Activated naive CD4-positive, alpha-beta T cell treated with anti-CD3 and anti-CD28 coated beads, Interleukin-2, amount 10 ng/mL, durations not matched to agents 7 days and 5 days (primary cell): Measurements from ENCODE around the gene ZFP57.

Source experiments
- CTCF ChIA-PET: fragments of 350-600 bp; sonication (Branson Sonifier 250); formaldehyde crosslinking; loops from one replicate; lab custom pipeline; 2021; ENCODE audit warnings: antibody characterized with exemption; lab: Charles Lee
- DNase-seq: peaks from one replicate; pipeline ENCODE4 v3.0.0-alpha.2; 2020
- H3K27ac Mint-ChIP-seq: one replicate; pipeline ENCODE4 v1.8.0; 2021; ENCODE audit warnings: mild to moderate bottlenecking, moderate library complexity, mixed read lengths
- H3K27me3 Mint-ChIP-seq: one replicate; pipeline ENCODE4 v1.8.0; 2021; ENCODE audit warnings: mild to moderate bottlenecking, mixed read lengths
- H3K36me3 Mint-ChIP-seq: one replicate; pipeline ENCODE4 v1.8.0; 2021; ENCODE audit warnings: mixed read lengths
- H3K4me1 Mint-ChIP-seq: one replicate; pipeline ENCODE4 v1.8.0; 2021; ENCODE audit warnings: mixed read lengths
- H3K4me3 Mint-ChIP-seq: one replicate; pipeline ENCODE4 v1.8.0; 2021; ENCODE audit warnings: mild to moderate bottlenecking, moderate library complexity, mixed read lengths
- H3K9me3 Mint-ChIP-seq: one replicate; pipeline ENCODE4 v1.8.0; 2021; ENCODE audit warnings: mixed read lengths

ZFP57 gene

GRCh38 chr6:29680904-29681303 is at the start of gene ZFP57:
ZFP57 (minus strand) TSS chr6:29681152; CDS start chr6:29677003, 4,149 bp downstream.
- CTCF ChIA-PET, result interaction anchor here (1.5 kb wide), 1 partner anchor 27 kb away, joined by 4 read pairs; no protein-coding TSS in a partner anchor

GRCh38 chr6:29730575-29731126 is 49.7 kb upstream of the ZFP57 start:
- H3K9me3 Mint-ChIP-seq, result peaks cover 3% of the 10 kb centered on the region

More at GRCh38 chr6:29680904-29681303, at the start of gene ZFP57:
- Mint-ChIP-seq H3K4me3 (no peak within 1 kb of the TSS), H3K4me1 (peaks cover 18% of the 10 kb centered on the region), H3K9me3 (no peaks in the 10 kb centered on the region), H3K27me3 (peaks cover 23% of the 10 kb centered on the region), H3K27ac (no peak within 1 kb of the TSS), H3K36me3 (no peaks in the 10 kb centered on the region)
- DNase-seq, result no peak

GRCh38 chr6:29729774-29730328 is 48.9 kb upstream of the ZFP57 start:
- H3K27ac Mint-ChIP-seq, result no peak overlapping the region
- peaks cover 45% of the 10 kb centered on the region for H3K4me1 Mint-ChIP-seq
- CTCF ChIA-PET, result interaction anchor here (1.9 kb wide), 1 partner anchor 119 kb away, joined by 4 read pairs; no protein-coding TSS in a partner anchor
- H3K36me3 Mint-ChIP-seq, result peaks cover 37% of the 10 kb centered on the region
- H3K27me3 Mint-ChIP-seq, result no peaks in the 10 kb centered on the region
- H3K9me3 Mint-ChIP-seq, result no peaks in the 10 kb centered on the region
- DNase-seq, result no peak
- no peak overlapping the region for H3K4me3 Mint-ChIP-seq

More at GRCh38 chr6:29730575-29731126, 49.7 kb upstream of the ZFP57 start:
- Mint-ChIP-seq H3K4me1 (peaks cover 37% of the 10 kb centered on the region), H3K27ac (no peak overlapping the region), H3K36me3 (peaks cover 31% of the 10 kb centered on the region), H3K4me3 (no peak overlapping the region), H3K27me3 (no peaks in the 10 kb centered on the region)
- CTCF ChIA-PET, result interaction anchor here (1.9 kb wide), 1 partner anchor 118 kb away, joined by 4 read pairs; no protein-coding TSS in a partner anchor
- DNase-seq, result no peak

GRCh38 chr6:29728875-29729270 is 47.9 kb upstream of the ZFP57 start:
- Mint-ChIP-seq H3K27ac (no peak overlapping the region), H3K4me3 (no peak overlapping the region), H3K27me3 (no peaks in the 10 kb centered on the region), H3K36me3 (peaks cover 45% of the 10 kb centered on the region), H3K4me1 (peaks cover 43% of the 10 kb centered on the region), H3K9me3 (no peaks in the 10 kb centered on the region)
- DNase-seq, result no peak
- CTCF ChIA-PET, result interaction anchor here (1.9 kb wide), 1 partner anchor 9 kb away, joined by 11 read pairs; no protein-coding TSS in a partner anchor

- Mint-ChIP-seq H3K4me3 (no peak overlapping the region), H3K9me3 (no peaks in the 10 kb centered on the region), H3K27ac (peak overlapping the region; percentile 37), H3K36me3 (peaks cover 49% of the 10 kb centered on the region), H3K4me1 (peaks cover 42% of the 10 kb centered on the region), H3K27me3 (no peaks in the 10 kb centered on the region)
- no peak for DNase-seq
- CTCF ChIA-PET, result interaction anchor here (1.1 to 3.7 kb wide), 5 partner anchors 10 to 106 kb away, joined by 3 to 14 read pairs (median 3); no protein-coding TSS in a partner anchor
Measured at GRCh38 chr6:29728173-29728874, 47.4 kb upstream of the ZFP57 start.

- Mint-ChIP-seq H3K4me1 (peaks cover 47% of the 10 kb centered on the region), H3K27ac (no peak overlapping the region), H3K27me3 (no peaks in the 10 kb centered on the region), H3K9me3 (no peaks in the 10 kb centered on the region), H3K4me3 (no peak overlapping the region), H3K36me3 (peaks cover 51% of the 10 kb centered on the region)
- no peak for DNase-seq
- CTCF ChIA-PET, result interaction anchor here (1.1 to 3.7 kb wide), 5 partner anchors 10 to 107 kb away, joined by 3 to 14 read pairs (median 3); no protein-coding TSS in a partner anchor
Measured at GRCh38 chr6:29727637-29728036, 46.7 kb upstream of the ZFP57 start.

- CTCF ChIA-PET, result interaction anchor here (0.6 to 3.7 kb wide), 7 partner anchors 11 to 108 kb away, joined by 3 to 14 read pairs (median 3); no protein-coding TSS in a partner anchor
- H3K4me3 Mint-ChIP-seq, result no peak overlapping the region
- H3K36me3 Mint-ChIP-seq, result peaks cover 51% of the 10 kb centered on the region
- H3K4me1 Mint-ChIP-seq, result peaks cover 55% of the 10 kb centered on the region
- H3K27ac Mint-ChIP-seq, result no peak overlapping the region
- no peak for DNase-seq
- H3K9me3 Mint-ChIP-seq, result no peaks in the 10 kb centered on the region
- no peaks in the 10 kb centered on the region for H3K27me3 Mint-ChIP-seq
Measured at GRCh38 chr6:29726571-29727194, 45.7 kb upstream of the ZFP57 start.

- peak overlapping the region; percentile 81 for H3K4me3 Mint-ChIP-seq
- H3K27ac Mint-ChIP-seq, result no peak overlapping the region
- CTCF ChIA-PET, result interaction anchor here (0.6 to 3.7 kb wide), 7 partner anchors 12 to 109 kb away, joined by 3 to 14 read pairs (median 5); no protein-coding TSS in a partner anchor
- peaks cover 59% of the 10 kb centered on the region for H3K4me1 Mint-ChIP-seq
- peaks cover 3% of the 10 kb centered on the region for H3K27me3 Mint-ChIP-seq
- H3K9me3 Mint-ChIP-seq, result no peaks in the 10 kb centered on the region
- DNase-seq, result no peak
- peaks cover 51% of the 10 kb centered on the region for H3K36me3 Mint-ChIP-seq
Measured at GRCh38 chr6:29726001-29726400, 45.0 kb upstream of the ZFP57 start.

GRCh38 chr6:29724937-29725869 is 44.3 kb upstream of the ZFP57 start:
- H3K4me1 Mint-ChIP-seq, result peaks cover 59% of the 10 kb centered on the region
- peaks cover 51% of the 10 kb centered on the region for H3K36me3 Mint-ChIP-seq
- CTCF ChIA-PET, result interaction anchor here (1.1 to 3.7 kb wide), 6 partner anchors 13 to 109 kb away, joined by 3 to 14 read pairs (median 6); no protein-coding TSS in a partner anchor
- no peak for DNase-seq
- peak overlapping the region; percentile 88 for H3K27ac Mint-ChIP-seq
- H3K4me3 Mint-ChIP-seq, result peak overlapping the region; percentile 81
- peaks cover 3% of the 10 kb centered on the region for H3K27me3 Mint-ChIP-seq
- no peaks in the 10 kb centered on the region for H3K9me3 Mint-ChIP-seq

- peaks cover 3% of the 10 kb centered on the region for H3K27me3 Mint-ChIP-seq
- peak; percentile 86 for DNase-seq
- peaks cover 51% of the 10 kb centered on the region for H3K36me3 Mint-ChIP-seq
- no peaks in the 10 kb centered on the region for H3K9me3 Mint-ChIP-seq
- H3K4me1 Mint-ChIP-seq, result peaks cover 59% of the 10 kb centered on the region
- peak overlapping the region; percentile 88 for H3K27ac Mint-ChIP-seq
- CTCF ChIA-PET, result no interaction called here
- H3K4me3 Mint-ChIP-seq, result peak overlapping the region; percentile 81
Measured at GRCh38 chr6:29723666-29724588, 43.0 kb upstream of the ZFP57 start.

GRCh38 chr6:29723262-29723665 is 42.3 kb upstream of the ZFP57 start, which contains the start of gene HLA-F:
HLA-F (plus strand) TSS chr6:29723434; CDS start chr6:29723464, 30 bp downstream.
- Mint-ChIP-seq H3K27me3 (peaks cover 3% of the 10 kb centered on the region), H3K9me3 (no peaks in the 10 kb centered on the region), H3K27ac (peak within 1 kb of the TSS; percentile 88), H3K4me3 (peak within 1 kb of the TSS; percentile 81), H3K4me1 (peaks cover 58% of the 10 kb centered on the region), H3K36me3 (peaks cover 47% of the 10 kb centered on the region)
- CTCF ChIA-PET, result no interaction called here
- peak; percentile 88 for DNase-seq

- peaks cover 24% of the 10 kb centered on the region for H3K36me3 Mint-ChIP-seq
- peaks cover 11% of the 10 kb centered on the region for H3K27me3 Mint-ChIP-seq
- peak; percentile 55 for DNase-seq
- H3K4me3 Mint-ChIP-seq, result no peak overlapping the region
- CTCF ChIA-PET, result interaction anchor here (0.6 to 2.6 kb wide), 5 partner anchors 9 to 1255 kb away, joined by 3 to 17 read pairs (median 5); no protein-coding TSS in a partner anchor
- peaks cover 35% of the 10 kb centered on the region for H3K4me1 Mint-ChIP-seq
- no peak overlapping the region for H3K27ac Mint-ChIP-seq
- no peaks in the 10 kb centered on the region for H3K9me3 Mint-ChIP-seq
Measured at GRCh38 chr6:29720863-29721262, 39.9 kb upstream of the ZFP57 start.
